Mammary epithelial cell (primary cell): Measurements from ENCODE around the gene POLD3.

ENCODE experiments used
- CTCF ChIP-seq, 2 donors: IDR thresholded peaks in 1 of 2; conservative IDR thresholded peaks in 1 of 2; 2 replicates each; pipeline ENCODE4 v1.5.1; 2011 to 2012; ENCODE audit warnings: inconsistent platforms in 2 of 2, low read length in 2 of 2, mild to moderate bottlenecking in 2 of 2, control low read depth in 1 of 2, low read depth in 1 of 2; ENCODE audit not compliant: insufficient read depth in 1 of 2; ENCODE audit errors: extremely low read depth in 1 of 2
- EZH2 ChIP-seq: IDR thresholded peaks from 2 replicates; pipeline ENCODE4 v1.6.1; 2012; ENCODE audit warnings: low read length, inconsistent platforms, borderline replicate concordance

- TF ChIP-seq CTCF (conservative IDR thresholded peaks at IDR 0.05 in 1 of 2, IDR thresholded peaks at IDR 0.05 in 1 of 2; ENCODE audit: extremely low read depth in 1 of 2, insufficient read depth in 1 of 2, low read depth in 1 of 2, low read length in 2 of 2) (no peak), EZH2 (no peak)
These were observed 87.1 kb downstream of the POLD3 start for GRCh38 chr11:74679513-74679865.
